Measurements from ENCODE around the gene FRYL. TPM values are rescaled to one million over a fixed set of nuclear protein-coding genes. Genes with fewer than 3 reads are reported as not detected.
A peak's percentile ranks its signal among the peaks of the same experiment; 100 is the strongest.

FRYL gene
- polyA plus RNA-seq, 4 donors = 17.0 to 78.4 (median 21.4) TPM

GRCh38 chr4:48558026-48558425 lies 222.1 kb downstream of the FRYL start:
- FAIRE-seq = no peak
- 91 to 100% (median 97%) methylated on average over 1 of the region's 1 CpG for WGBS, 3 donors
- DNase-seq = no peak
- H3K36me3 ChIP-seq (ENCODE audit: control insufficient read depth in 3 of 3, insufficient read depth in 2 of 3, low read depth in 1 of 3, low read length in 3 of 3) = peaks cover 4 to 42% (median 28%) of the 10 kb centered on the region in 3 donors
- no peaks in the 10 kb centered on the region for H3K4me1 ChIP-seq (ENCODE audit: control insufficient read depth in 3 of 3, insufficient read depth in 2 of 3, low read depth in 1 of 3, low read length in 2 of 3)
- H3K27me3 ChIP-seq (ENCODE audit: control insufficient read depth in 3 of 3, insufficient read depth in 3 of 3, low read length in 3 of 3) = no peaks in the 10 kb centered on the region
- no peak overlapping the region for H3K4me3 ChIP-seq (ENCODE audit: low read depth in 1 of 3, low read length in 3 of 3)
- H3K9me3 ChIP-seq (ENCODE audit: control insufficient read depth in 2 of 2, insufficient read depth in 1 of 2, low read depth in 1 of 2, low read length in 1 of 2) = no peaks in the 10 kb centered on the region
- no peak overlapping the region for H3K27ac ChIP-seq (ENCODE audit: low read depth in 1 of 3, low read length in 2 of 3)

GRCh38 chr4:48557478-48557877 lies 222.6 kb downstream of the FRYL start:
- no peaks in the 10 kb centered on the region for H3K27me3 ChIP-seq (ENCODE audit: control insufficient read depth in 3 of 3, insufficient read depth in 3 of 3, low read length in 3 of 3)
- H3K9me3 ChIP-seq (ENCODE audit: control insufficient read depth in 2 of 2, insufficient read depth in 1 of 2, low read depth in 1 of 2, low read length in 1 of 2) = no peaks in the 10 kb centered on the region
- no peak for FAIRE-seq
- WGBS, 3 donors = 90 to 91% (median 90%) methylated on average over 8 of the region's 8 CpGs
- H3K4me1 ChIP-seq (ENCODE audit: control insufficient read depth in 3 of 3, insufficient read depth in 2 of 3, low read depth in 1 of 3, low read length in 2 of 3) = no peaks in the 10 kb centered on the region
- no peak overlapping the region for H3K27ac ChIP-seq (ENCODE audit: low read depth in 1 of 3, low read length in 2 of 3)
- DNase-seq = no peak
- H3K4me3 ChIP-seq (ENCODE audit: low read depth in 1 of 3, low read length in 3 of 3) = no peak overlapping the region
- peaks cover 4 to 42% (median 28%) of the 10 kb centered on the region in 3 donors for H3K36me3 ChIP-seq (ENCODE audit: control insufficient read depth in 3 of 3, insufficient read depth in 2 of 3, low read depth in 1 of 3, low read length in 3 of 3)

GRCh38 chr4:48556268-48556667 lies 223.8 kb downstream of the FRYL start:
- WGBS, 3 donors = 85 to 87% (median 87%) methylated on average over 2 of the region's 2 CpGs
- Histone ChIP-seq H3K4me3 (ENCODE audit: low read depth in 1 of 3, low read length in 3 of 3) (no peak overlapping the region), H3K4me1 (ENCODE audit: control insufficient read depth in 3 of 3, insufficient read depth in 2 of 3, low read depth in 1 of 3, low read length in 2 of 3) (no peaks in the 10 kb centered on the region), H3K36me3 (ENCODE audit: control insufficient read depth in 3 of 3, insufficient read depth in 2 of 3, low read depth in 1 of 3, low read length in 3 of 3) (peaks cover 4 to 39% (median 28%) of the 10 kb centered on the region in 3 donors), H3K27me3 (ENCODE audit: control insufficient read depth in 3 of 3, insufficient read depth in 3 of 3, low read length in 3 of 3) (no peaks in the 10 kb centered on the region), H3K27ac (ENCODE audit: low read depth in 1 of 3, low read length in 2 of 3) (no peak overlapping the region), H3K9me3 (ENCODE audit: control insufficient read depth in 2 of 2, insufficient read depth in 1 of 2, low read depth in 1 of 2, low read length in 1 of 2) (no peaks in the 10 kb centered on the region)
- no peak for DNase-seq
- FAIRE-seq = no peak

- Histone ChIP-seq H3K4me1 (ENCODE audit: control insufficient read depth in 3 of 3, insufficient read depth in 2 of 3, low read depth in 1 of 3, low read length in 2 of 3) (no peaks in the 10 kb centered on the region), H3K9me3 (ENCODE audit: control insufficient read depth in 2 of 2, insufficient read depth in 1 of 2, low read depth in 1 of 2, low read length in 1 of 2) (no peaks in the 10 kb centered on the region), H3K27me3 (ENCODE audit: control insufficient read depth in 3 of 3, insufficient read depth in 3 of 3, low read length in 3 of 3) (no peaks in the 10 kb centered on the region), H3K4me3 (ENCODE audit: low read depth in 1 of 3, low read length in 3 of 3) (no peak overlapping the region), H3K36me3 (ENCODE audit: control insufficient read depth in 3 of 3, insufficient read depth in 2 of 3, low read depth in 1 of 3, low read length in 3 of 3) (peaks cover 7 to 33% (median 31%) of the 10 kb centered on the region in 3 donors), H3K27ac (ENCODE audit: low read depth in 1 of 3, low read length in 2 of 3) (no peak overlapping the region)
- DNase-seq (no peak), FAIRE-seq (no peak)
- 78 to 96% (median 94%) methylated on average over 4 to 5 of the region's 5 CpGs for WGBS, 3 donors
Measured at GRCh38 chr4:48554606-48555005, 225.5 kb downstream of the FRYL start.

- 98 to 100% (median 99%) methylated on average over 1 of the region's 1 CpG for WGBS, 3 donors
- no peak for FAIRE-seq
- Histone ChIP-seq H3K27ac (ENCODE audit: low read depth in 1 of 3, low read length in 2 of 3) (no peak overlapping the region), H3K36me3 (ENCODE audit: control insufficient read depth in 3 of 3, insufficient read depth in 2 of 3, low read depth in 1 of 3, low read length in 3 of 3) (peaks cover 12 to 32% (median 30%) of the 10 kb centered on the region in 3 donors), H3K27me3 (ENCODE audit: control insufficient read depth in 3 of 3, insufficient read depth in 3 of 3, low read length in 3 of 3) (no peaks in the 10 kb centered on the region), H3K4me3 (ENCODE audit: low read depth in 1 of 3, low read length in 3 of 3) (no peak overlapping the region), H3K4me1 (ENCODE audit: control insufficient read depth in 3 of 3, insufficient read depth in 2 of 3, low read depth in 1 of 3, low read length in 2 of 3) (no peaks in the 10 kb centered on the region), H3K9me3 (ENCODE audit: control insufficient read depth in 2 of 2, insufficient read depth in 1 of 2, low read depth in 1 of 2, low read length in 1 of 2) (no peaks in the 10 kb centered on the region)
- no peak for DNase-seq
Measured at GRCh38 chr4:48553720-48554119, 226.4 kb downstream of the FRYL start.

GRCh38 chr4:48546336-48546735 lies 233.7 kb downstream of the FRYL start:
- Histone ChIP-seq H3K4me1 (ENCODE audit: control insufficient read depth in 3 of 3, insufficient read depth in 2 of 3, low read depth in 1 of 3, low read length in 2 of 3) (no peaks in the 10 kb centered on the region), H3K9me3 (ENCODE audit: control insufficient read depth in 2 of 2, insufficient read depth in 1 of 2, low read depth in 1 of 2, low read length in 1 of 2) (no peaks in the 10 kb centered on the region), H3K4me3 (ENCODE audit: low read depth in 1 of 3, low read length in 3 of 3) (no peak overlapping the region), H3K36me3 (ENCODE audit: control insufficient read depth in 3 of 3, insufficient read depth in 2 of 3, low read depth in 1 of 3, low read length in 3 of 3) (peaks cover 19 to 43% (median 21%) of the 10 kb centered on the region in 3 donors), H3K27ac (ENCODE audit: low read depth in 1 of 3, low read length in 2 of 3) (no peak overlapping the region), H3K27me3 (ENCODE audit: control insufficient read depth in 3 of 3, insufficient read depth in 3 of 3, low read length in 3 of 3) (no peaks in the 10 kb centered on the region)
- FAIRE-seq (no peak), DNase-seq (peak; percentile 8 to 17)
- WGBS, 3 donors = 74 to 85% (median 85%) methylated on average over 2 of the region's 2 CpGs

GRCh38 chr4:48543796-48544195 lies 236.3 kb downstream of the FRYL start:
- 88 to 92% (median 91%) methylated on average over 3 of the region's 3 CpGs for WGBS, 3 donors
- H3K4me1 ChIP-seq (ENCODE audit: control insufficient read depth in 3 of 3, insufficient read depth in 2 of 3, low read depth in 1 of 3, low read length in 2 of 3) = no peaks in the 10 kb centered on the region
- H3K27me3 ChIP-seq (ENCODE audit: control insufficient read depth in 3 of 3, insufficient read depth in 3 of 3, low read length in 3 of 3) = no peaks in the 10 kb centered on the region
- H3K9me3 ChIP-seq (ENCODE audit: control insufficient read depth in 2 of 2, insufficient read depth in 1 of 2, low read depth in 1 of 2, low read length in 1 of 2) = no peaks in the 10 kb centered on the region
- DNase-seq (no peak), FAIRE-seq (no peak)
- H3K27ac ChIP-seq (ENCODE audit: low read depth in 1 of 3, low read length in 2 of 3) = no peak overlapping the region
- H3K36me3 ChIP-seq (ENCODE audit: control insufficient read depth in 3 of 3, insufficient read depth in 2 of 3, low read depth in 1 of 3, low read length in 3 of 3) = peaks cover 13 to 37% (median 18%) of the 10 kb centered on the region in 3 donors
- H3K4me3 ChIP-seq (ENCODE audit: low read depth in 1 of 3, low read length in 3 of 3) = no peak overlapping the region

- FAIRE-seq (no peak), DNase-seq (no peak)
- no peaks in the 10 kb centered on the region for H3K4me1 ChIP-seq (ENCODE audit: control insufficient read depth in 3 of 3, insufficient read depth in 2 of 3, low read depth in 1 of 3, low read length in 2 of 3)
- no peaks in the 10 kb centered on the region for H3K27me3 ChIP-seq (ENCODE audit: control insufficient read depth in 3 of 3, insufficient read depth in 3 of 3, low read length in 3 of 3)
- 95 to 98% (median 97%) methylated on average over 2 of the region's 2 CpGs for WGBS, 3 donors
- H3K36me3 ChIP-seq (ENCODE audit: control insufficient read depth in 3 of 3, insufficient read depth in 2 of 3, low read depth in 1 of 3, low read length in 3 of 3) = peaks cover 13 to 35% (median 18%) of the 10 kb centered on the region in 3 donors
- no peaks in the 10 kb centered on the region for H3K9me3 ChIP-seq (ENCODE audit: control insufficient read depth in 2 of 2, insufficient read depth in 1 of 2, low read depth in 1 of 2, low read length in 1 of 2)
- no peak overlapping the region for H3K4me3 ChIP-seq (ENCODE audit: low read depth in 1 of 3, low read length in 3 of 3)
- no peak overlapping the region for H3K27ac ChIP-seq (ENCODE audit: low read depth in 1 of 3, low read length in 2 of 3)
Measured at GRCh38 chr4:48542888-48543287, 237.2 kb downstream of the FRYL start.

GRCh38 chr4:48539597-48539996 lies 240.5 kb downstream of the FRYL start:
- no peaks in the 10 kb centered on the region for H3K4me1 ChIP-seq (ENCODE audit: control insufficient read depth in 3 of 3, insufficient read depth in 2 of 3, low read depth in 1 of 3, low read length in 2 of 3)
- peaks cover 13 to 27% (median 18%) of the 10 kb centered on the region in 3 donors for H3K36me3 ChIP-seq (ENCODE audit: control insufficient read depth in 3 of 3, insufficient read depth in 2 of 3, low read depth in 1 of 3, low read length in 3 of 3)
- no peaks in the 10 kb centered on the region for H3K27me3 ChIP-seq (ENCODE audit: control insufficient read depth in 3 of 3, insufficient read depth in 3 of 3, low read length in 3 of 3)
- no peak overlapping the region for H3K27ac ChIP-seq (ENCODE audit: low read depth in 1 of 3, low read length in 2 of 3)
- H3K9me3 ChIP-seq (ENCODE audit: control insufficient read depth in 2 of 2, insufficient read depth in 1 of 2, low read depth in 1 of 2, low read length in 1 of 2) = no peaks in the 10 kb centered on the region
- DNase-seq (no peak), FAIRE-seq (no peak)
- WGBS, 3 donors = 87 to 90% (median 88%) methylated on average over 3 of the region's 3 CpGs
- no peak overlapping the region for H3K4me3 ChIP-seq (ENCODE audit: low read depth in 1 of 3, low read length in 3 of 3)

All from small intestine (tissue), 7 donors.